BJ (cell line): ENCODE results near the gene TOPBP1. TPM values are rescaled to one million over a fixed set of nuclear protein-coding genes. Genes with fewer than 3 reads are reported as not detected.

ENCODE experiments used
- CTCF ChIA-PET: fragments of 350-600 bp; formaldehyde crosslinking; extraction: SDS; loops from one replicate; lab custom pipeline; 2021; ENCODE audit warnings: antibody characterized with exemption, inconsistent platforms; lab: Yijun Ruan, JAX
- POLR2A ChIA-PET: fragments of 300-600 bp; sonication (Branson Sonifier 250); formaldehyde crosslinking; extraction: SDS; loops from one replicate; lab custom pipeline; 2021; ENCODE audit warnings: antibody characterized with exemption; lab: Charles Lee
- DNase-seq: peaks from one replicate; pipeline ENCODE4 v3.0.0-alpha.2; 2011; ENCODE audit warnings: low read depth
- H3K27me3 ChIP-seq: 2 replicates; pipeline ENCODE4 v1.6.0; 2011; ENCODE audit warnings: low read length; ENCODE audit not compliant: control insufficient read depth, insufficient read depth
- H3K36me3 ChIP-seq: 2 replicates; pipeline ENCODE4 v1.5.1; 2011; ENCODE audit warnings: low read length; ENCODE audit not compliant: control insufficient read depth, insufficient read depth
- H3K4me3 ChIP-seq: 2 replicates; pipeline ENCODE4 v1.5.1; 2011; ENCODE audit warnings: low read depth, mild to moderate bottlenecking, control low read depth, low read length
- polyA plus RNA-seq: library from polyadenylated mRNA; depleted of rRNA; stranded (reverse); fragments of >200 nt; gene quantifications from 2 replicates; pipeline ENCODE4 v1.2.3, GENCODE V29; 2011
- TF ChIP-seq, protein P1 (sequence below): IDR thresholded peaks from 2 replicates; pipeline ENCODE4 v1.5.1; 2011; ENCODE audit warnings: low read depth, mild to moderate bottlenecking, control low read depth, inconsistent platforms, low read length, moderate library complexity; ENCODE audit not compliant: insufficient read depth

The TOPBP1 gene
- polyA plus RNA-seq, 1 experiment: 18.9 TPM

DNA sequence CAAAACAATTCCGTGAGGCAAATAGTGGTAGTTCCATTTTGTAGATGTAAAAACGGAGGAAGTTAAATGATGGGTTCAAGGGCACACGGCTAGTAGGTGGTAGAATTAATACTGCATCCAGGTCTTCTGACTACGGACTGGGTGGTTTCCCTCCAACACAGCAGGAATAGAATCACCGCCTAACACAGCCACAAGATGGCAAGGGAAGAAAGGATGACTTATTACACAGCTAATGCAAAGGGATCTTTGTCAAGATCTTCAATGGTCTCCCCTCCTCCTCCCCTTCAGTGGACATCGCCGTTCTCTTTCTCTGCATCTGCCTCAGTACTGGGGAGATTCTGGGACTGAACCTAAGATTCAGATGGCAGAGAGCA, 524 bp upstream of the TOPBP1 start:
- DNase-seq: no peak
- POLR2A ChIA-PET: no interaction called here

GRCh38 chr3:133659806-133660205, 1.9 kb downstream of the TOPBP1 start:
- TF ChIP-seq, protein P1, sequence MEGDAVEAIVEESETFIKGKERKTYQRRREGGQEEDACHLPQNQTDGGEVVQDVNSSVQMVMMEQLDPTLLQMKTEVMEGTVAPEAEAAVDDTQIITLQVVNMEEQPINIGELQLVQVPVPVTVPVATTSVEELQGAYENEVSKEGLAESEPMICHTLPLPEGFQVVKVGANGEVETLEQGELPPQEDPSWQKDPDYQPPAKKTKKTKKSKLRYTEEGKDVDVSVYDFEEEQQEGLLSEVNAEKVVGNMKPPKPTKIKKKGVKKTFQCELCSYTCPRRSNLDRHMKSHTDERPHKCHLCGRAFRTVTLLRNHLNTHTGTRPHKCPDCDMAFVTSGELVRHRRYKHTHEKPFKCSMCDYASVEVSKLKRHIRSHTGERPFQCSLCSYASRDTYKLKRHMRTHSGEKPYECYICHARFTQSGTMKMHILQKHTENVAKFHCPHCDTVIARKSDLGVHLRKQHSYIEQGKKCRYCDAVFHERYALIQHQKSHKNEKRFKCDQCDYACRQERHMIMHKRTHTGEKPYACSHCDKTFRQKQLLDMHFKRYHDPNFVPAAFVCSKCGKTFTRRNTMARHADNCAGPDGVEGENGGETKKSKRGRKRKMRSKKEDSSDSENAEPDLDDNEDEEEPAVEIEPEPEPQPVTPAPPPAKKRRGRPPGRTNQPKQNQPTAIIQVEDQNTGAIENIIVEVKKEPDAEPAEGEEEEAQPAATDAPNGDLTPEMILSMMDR: no peak
- Histone ChIP-seq H3K27me3 (no peaks in the 10 kb centered on the region), H3K36me3 (peaks cover 3% of the 10 kb centered on the region), H3K4me3 (no peak overlapping the region)
- DNase-seq: no peak
- CTCF ChIA-PET: no interaction called here
- POLR2A ChIA-PET: no interaction called here

More for the DNA sequence above, 524 bp upstream of the TOPBP1 start:
- H3K27me3 ChIP-seq: no peaks in the 10 kb centered on the region
- TF ChIP-seq, protein P1: no peak; the same call in 1 of the 2 replicates
- CTCF ChIA-PET: interaction anchor here (0.5 to 2.4 kb wide), 4 partner anchors 10 to 197 kb away, joined by 3 to 10 read pairs (median 4); no protein-coding TSS in a partner anchor
- H3K4me3 ChIP-seq: peak overlapping the region; percentile 75
- no peaks in the 10 kb centered on the region for H3K36me3 ChIP-seq

GRCh38 chr3:133655731-133656515, 5.8 kb downstream of the TOPBP1 start:
- DNase-seq: no peak
- Histone ChIP-seq H3K27me3 (no peaks in the 10 kb centered on the region), H3K4me3 (no peak overlapping the region), H3K36me3 (peaks cover 6% of the 10 kb centered on the region)
- CTCF ChIA-PET: interaction anchor here (1.1 to 1.2 kb wide), 2 partner anchors 41 to 201 kb away, joined by 3 to 4 read pairs; no protein-coding TSS in a partner anchor
- TF ChIP-seq, protein P1: no peak
- POLR2A ChIA-PET: no interaction called here

GRCh38 chr3:133649486-133650068, 12.2 kb downstream of the TOPBP1 start:
- ChIA-PET CTCF (interaction anchor here (0.7 to 1.9 kb wide), 3 partner anchors 13 to 918 kb away, joined by 3 to 10 read pairs (median 3); partner anchors contain the start of gene TOPBP1), POLR2A (interaction anchor here (0.6 kb wide), 1 partner anchor 76 kb away, joined by 12 read pairs; the partner anchor contains the start of gene CDV3)
- H3K4me3 ChIP-seq: no peak overlapping the region
- TF ChIP-seq, protein P1: no peak
- DNase-seq: no peak
- H3K36me3 ChIP-seq: peaks cover 3% of the 10 kb centered on the region
- H3K27me3 ChIP-seq: no peaks in the 10 kb centered on the region

DNA sequence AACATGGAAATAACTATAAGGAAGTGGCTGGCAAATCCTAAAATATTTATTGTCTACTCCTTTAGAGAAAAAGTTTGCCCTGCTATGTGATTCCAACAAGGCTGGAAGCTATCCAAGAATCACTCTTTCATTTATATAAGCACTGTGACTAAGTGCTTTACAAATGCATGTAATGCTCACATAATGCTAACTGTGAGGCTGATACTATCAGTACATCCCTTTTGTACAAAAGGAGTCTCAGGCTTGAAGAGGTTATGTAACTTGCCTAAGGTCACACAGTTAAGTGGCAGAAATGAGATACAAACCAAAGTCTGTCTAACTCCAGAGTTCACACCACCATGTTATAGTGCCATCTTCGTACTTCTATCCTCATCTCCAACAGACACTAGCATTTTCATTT, 17.0 kb downstream of the TOPBP1 start:
- DNase-seq: peak; percentile 45
- TF ChIP-seq, protein P1: no peak
- peaks cover 1% of the 10 kb centered on the region for H3K36me3 ChIP-seq
- ChIA-PET CTCF (no interaction called here), POLR2A (interaction anchor here (0.6 kb wide), 1 partner anchor 14 kb away, joined by 7 read pairs; no protein-coding TSS in a partner anchor)
- H3K4me3 ChIP-seq: no peak overlapping the region
- H3K27me3 ChIP-seq: no peaks in the 10 kb centered on the region
